Naive thymus-derived CD4-positive, alpha-beta T cell (primary cell): ENCODE data around the gene HERC6. TPM values are rescaled to one million over a fixed set of nuclear protein-coding genes. Genes with fewer than 3 reads are reported as not detected.

Experiments
- ATAC-seq: fragments of 150-1000 bp; cut with Tn5 transposase; 2 replicates; pipeline ENCODE4 v1.10.0; 2021; ENCODE audit warnings: mild to moderate bottlenecking, moderate library complexity
- CTCF ChIA-PET: fragments of 350-600 bp; sonication (Branson Sonifier 250); formaldehyde crosslinking; loops from one replicate; lab custom pipeline; 2021; ENCODE audit warnings: antibody characterized with exemption; lab: Charles Lee
- POLR2A ChIA-PET: fragments of 350-600 bp; sonication (Branson Sonifier 250); formaldehyde crosslinking; loops from one replicate; lab custom pipeline; 2021; ENCODE audit warnings: antibody characterized with exemption, inconsistent platforms; lab: Charles Lee
- DNase-seq, 9 donors: peaks; one replicate each; pipeline versions ENCODE4 v3.0.0 to v3.0.0-alpha.2; 2020 to 2022; ENCODE audit warnings: mixed read lengths in 1 of 9
- H3K27ac ChIP-seq: one replicate; pipeline ENCODE4 v1.7.0; 2013; ENCODE audit warnings: mild to moderate bottlenecking, low read depth, low read length, moderate library complexity
- H3K27me3 ChIP-seq, 2 donors: one replicate each; pipeline ENCODE4 v1.7.0; 2013; ENCODE audit warnings: low read length in 2 of 2, mild to moderate bottlenecking in 2 of 2, moderate library complexity in 2 of 2; ENCODE audit not compliant: control insufficient read depth in 2 of 2, insufficient read depth in 2 of 2
- H3K36me3 ChIP-seq, 3 experiments: 1 replicate in 2 of 3; 2 replicates in 1 of 3; pipeline ENCODE4 v1.7.0; 2013; ENCODE audit warnings: low read length in 3 of 3, mild to moderate bottlenecking in 3 of 3, moderate library complexity in 1 of 3; ENCODE audit not compliant: insufficient read depth in 3 of 3, control insufficient read depth in 2 of 3
- H3K4me1 ChIP-seq, 2 donors: one replicate each; pipeline ENCODE4 v1.7.0; 2013; ENCODE audit warnings: low read length in 2 of 2, mild to moderate bottlenecking in 2 of 2, moderate library complexity in 1 of 2; ENCODE audit not compliant: control insufficient read depth in 2 of 2, insufficient read depth in 2 of 2
- H3K4me3 ChIP-seq: 2 replicates; pipeline ENCODE4 v1.7.0; 2013; ENCODE audit warnings: mild to moderate bottlenecking, low read length
- H3K9me3 ChIP-seq, 3 experiments: 1 replicate in 2 of 3; 2 replicates in 1 of 3; pipeline ENCODE4 v1.7.0; 2013; ENCODE audit warnings: low read length in 3 of 3; ENCODE audit not compliant: control insufficient read depth in 2 of 3
- H3K27ac Mint-ChIP-seq, 9 donors: one replicate each; pipeline ENCODE4 v1.8.0; 2020 to 2022; ENCODE audit warnings: mixed read lengths in 9 of 9, mild to moderate bottlenecking in 8 of 9, moderate library complexity in 5 of 9, inconsistent platforms in 2 of 9
- H3K27me3 Mint-ChIP-seq, 5 donors: one replicate each; pipeline ENCODE4 v1.8.0; 2021 to 2022; ENCODE audit warnings: mixed read lengths in 5 of 5, mild to moderate bottlenecking in 1 of 5
- H3K36me3 Mint-ChIP-seq, 5 donors: one replicate each; pipeline ENCODE4 v1.8.0; 2020 to 2022; ENCODE audit warnings: mixed read lengths in 5 of 5, mild to moderate bottlenecking in 3 of 5, inconsistent platforms in 1 of 5
- H3K4me1 Mint-ChIP-seq, 7 donors: one replicate each; pipeline ENCODE4 v1.8.0; 2020 to 2022; ENCODE audit warnings: mixed read lengths in 7 of 7, mild to moderate bottlenecking in 3 of 7, inconsistent platforms in 1 of 7
- H3K4me3 Mint-ChIP-seq, 10 donors: one replicate each; pipeline ENCODE4 v1.8.0; 2020 to 2022; ENCODE audit warnings: mild to moderate bottlenecking in 10 of 10, mixed read lengths in 10 of 10, moderate library complexity in 6 of 10, inconsistent platforms in 2 of 10
- H3K9me3 Mint-ChIP-seq, 11 donors: one replicate each; pipeline ENCODE4 v1.8.0; 2020 to 2022; ENCODE audit warnings: mixed read lengths in 11 of 11, mild to moderate bottlenecking in 4 of 11, inconsistent platforms in 1 of 11, moderate library complexity in 1 of 11
- intact Hi-C, 2 donors: fragments of 100-400 bp; cut with micrococcal nuclease; formaldehyde crosslinking; loops; one replicate each; pipeline ENCODE4 v1.15.1; 2023
- polyA plus RNA-seq, 2 donors: library from polyadenylated mRNA; unstranded; fragments of 300-500 nt; fragmentation: Illumina TruSeq; gene quantifications; one replicate each; pipeline ENCODE4 v1.2.3, GENCODE V29; 2021
- total RNA-seq, 6 experiments: library from RNA in 5 of 6; stranded (reverse) in 5 of 6; gene quantifications; 1 replicate in 5 of 6; 2 replicates in 1 of 6; pipeline ENCODE4 v1.2.3 and lab custom pipeline; 2021 to 2026

Gene HERC6
- total and polyA plus RNA-seq, 7 experiments from 2014 or later = 12.6 to 43.5 (median 20.0) TPM

- Mint-ChIP-seq H3K36me3 (peaks cover 0 to 27% (median 0%) of the 10 kb centered on the region in 5 donors), H3K9me3 (peaks cover 0 to 4% (median 0%) of the 10 kb centered on the region in 11 donors), H3K4me1 (peaks cover 0 to 24% (median 0%) of the 10 kb centered on the region in 7 donors), H3K27me3 (no peaks in the 10 kb centered on the region), H3K27ac (no peak overlapping the region), H3K4me3 (no peak overlapping the region)
- intact Hi-C loops = no loop called here
- H3K36me3 ChIP-seq = no peaks in the 10 kb centered on the region
- H3K27ac ChIP-seq = no peak overlapping the region
- no peaks in the 10 kb centered on the region for H3K4me1 ChIP-seq
- H3K9me3 ChIP-seq = no peaks in the 10 kb centered on the region
- no peak overlapping the region for H3K4me3 ChIP-seq
- CTCF ChIA-PET = no interaction called here
- ATAC-seq (no peak), DNase-seq (no peak)
- POLR2A ChIA-PET = interaction anchor here (0.6 to 1.2 kb wide), 3 partner anchors 8 to 268 kb away, joined by 3 to 8 read pairs (median 3); partner anchors contain the start of gene HERC5
- H3K27me3 ChIP-seq = no peaks in the 10 kb centered on the region
These were observed 70.6 kb downstream of the HERC6 start for GRCh38 chr4:88449290-88449689.

GRCh38 chr4:88451205-88451604 lies 72.6 kb downstream of the HERC6 start:
- Histone ChIP-seq H3K27me3 (no peaks in the 10 kb centered on the region), H3K4me1 (peaks cover 0 to 6% of the 10 kb centered on the region in 2 donors), H3K36me3 (no peaks in the 10 kb centered on the region), H3K4me3 (no peak overlapping the region), H3K27ac (no peak overlapping the region), H3K9me3 (no peaks in the 10 kb centered on the region)
- ChIA-PET CTCF (no interaction called here), POLR2A (no interaction called here)
- peaks cover 0 to 20% (median 0%) of the 10 kb centered on the region in 5 donors for H3K36me3 Mint-ChIP-seq
- H3K4me3 Mint-ChIP-seq = no peak overlapping the region
- no peak for DNase-seq
- intact Hi-C loops = loop anchor here in 1 of 2 donors (10.0 kb wide), 2 partner anchors 844 to 1446 kb away; no protein-coding TSS in a partner anchor
- peaks cover 0 to 41% (median 8%) of the 10 kb centered on the region in 7 donors for H3K4me1 Mint-ChIP-seq
- ATAC-seq = no peak
- peaks cover 0 to 4% (median 0%) of the 10 kb centered on the region in 11 donors for H3K9me3 Mint-ChIP-seq
- H3K27ac Mint-ChIP-seq = no peak overlapping the region
- H3K27me3 Mint-ChIP-seq = no peaks in the 10 kb centered on the region

DNA sequence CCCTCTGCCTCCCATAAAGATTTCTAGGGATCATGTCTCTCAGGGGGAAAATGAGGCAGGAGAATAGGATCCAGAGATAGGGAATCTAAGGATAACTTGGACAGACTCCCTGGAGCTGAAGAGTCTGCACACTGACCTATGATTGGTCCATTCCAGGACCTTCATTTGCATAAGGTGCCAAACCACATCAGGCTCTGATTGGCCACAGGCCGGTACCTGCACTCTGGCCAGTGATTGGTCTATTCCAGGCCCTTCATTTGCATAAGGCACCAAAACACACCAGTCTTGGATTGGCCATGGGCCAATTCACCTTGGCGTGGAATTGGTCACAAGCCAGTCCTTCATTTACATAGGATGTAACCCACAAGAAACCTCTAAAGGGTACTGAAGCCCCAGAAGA lies 74.3 kb downstream of the HERC6 start:
- ChIA-PET CTCF (no interaction called here), POLR2A (no interaction called here)
- DNase-seq (no peak), ATAC-seq (no peak)
- intact Hi-C loops = loop anchor here in 1 of 2 donors (10.0 kb wide), 2 partner anchors 842 to 1448 kb away; no protein-coding TSS in a partner anchor
- no peak overlapping the region for H3K4me3 ChIP-seq
- Mint-ChIP-seq H3K4me3 (no peak overlapping the region), H3K9me3 (peaks cover 0 to 4% (median 0%) of the 10 kb centered on the region in 11 donors), H3K36me3 (peaks cover 0 to 23% (median 0%) of the 10 kb centered on the region in 5 donors), H3K27ac (no peak overlapping the region), H3K27me3 (no peaks in the 10 kb centered on the region), H3K4me1 (peaks cover 2 to 37% (median 17%) of the 10 kb centered on the region in 7 donors)
- H3K36me3 ChIP-seq = no peaks in the 10 kb centered on the region
- peaks cover 3 to 6% of the 10 kb centered on the region in 2 donors for H3K4me1 ChIP-seq
- no peak overlapping the region for H3K27ac ChIP-seq
- no peaks in the 10 kb centered on the region for H3K9me3 ChIP-seq
- H3K27me3 ChIP-seq = no peaks in the 10 kb centered on the region

- Histone ChIP-seq H3K27me3 (no peaks in the 10 kb centered on the region), H3K36me3 (no peaks in the 10 kb centered on the region), H3K4me1 (peaks cover 5 to 6% of the 10 kb centered on the region in 2 donors), H3K9me3 (no peaks in the 10 kb centered on the region), H3K27ac (peak within 1 kb of the TSS; percentile 72), H3K4me3 (peak within 1 kb of the TSS; percentile 100)
- Mint-ChIP-seq H3K4me1 (peaks cover 10 to 51% (median 37%) of the 10 kb centered on the region in 7 donors), H3K27ac (peak within 1 kb of the TSS; percentile 94 to 100 (median 99)), H3K4me3 (peak within 1 kb of the TSS; percentile 87 to 100 (median 98)), H3K27me3 (no peaks in the 10 kb centered on the region), H3K9me3 (peaks cover 0 to 4% (median 0%) of the 10 kb centered on the region in 11 donors), H3K36me3 (peaks cover 0 to 22% (median 0%) of the 10 kb centered on the region in 5 donors)
- ATAC-seq (peak; percentile 98), DNase-seq (peak; percentile 90 to 94 (median 92))
- POLR2A ChIA-PET = interaction anchor here (0.6 to 4.2 kb wide), 15 partner anchors 8 to 1238 kb away, joined by 3 to 54 read pairs (median 5); partner anchors contain the start of genes HERC6, PPM1K and PYURF
- intact Hi-C loops = loop anchor here (1.0 to 10.0 kb wide), 19 partner anchors 58 to 1519 kb away; partner anchors contain the start of genes HERC3 (in 2 of the 2), PPM1K (in 2 of the 2), PYURF (in 2 of the 2) and TIGD2 (in 2 of the 2)
- CTCF ChIA-PET = interaction anchor here (0.7 to 2.2 kb wide), 6 partner anchors 14 to 238 kb away, joined by 3 to 7 read pairs (median 4); partner anchors contain the start of genes HERC6 and PPM1K
These were observed 78.1 kb downstream of the HERC6 start, which contains the start of gene HERC5 for GRCh38 chr4:88456670-88457306. HERC5 (plus strand) TSS chr4:88457119; CDS start chr4:88457270, 151 bp downstream.

GRCh38 chr4:88457307-88458103 lies 78.9 kb downstream of the HERC6 start:
- Histone ChIP-seq H3K27me3 (no peaks in the 10 kb centered on the region), H3K9me3 (no peaks in the 10 kb centered on the region), H3K4me1 (peaks cover 5 to 6% of the 10 kb centered on the region in 2 donors), H3K36me3 (no peaks in the 10 kb centered on the region), H3K4me3 (peak overlapping the region; percentile 100), H3K27ac (peak overlapping the region; percentile 72)
- Mint-ChIP-seq H3K36me3 (peaks cover 0 to 29% (median 0%) of the 10 kb centered on the region in 5 donors), H3K27me3 (no peaks in the 10 kb centered on the region), H3K9me3 (peaks cover 0 to 4% (median 0%) of the 10 kb centered on the region in 11 donors), H3K4me3 (peak overlapping the region; percentile 87 to 100 (median 98)), H3K4me1 (peaks cover 10 to 59% (median 44%) of the 10 kb centered on the region in 7 donors), H3K27ac (peak overlapping the region; percentile 82 to 100 (median 95))
- intact Hi-C loops = loop anchor here (1.0 to 10.0 kb wide), 19 partner anchors 57 to 1520 kb away; partner anchors contain the start of genes HERC3 (in 2 of the 2), PPM1K (in 2 of the 2), PYURF (in 2 of the 2) and TIGD2 (in 2 of the 2)
- DNase-seq (peak in 1 of 9 donors; percentile 11), ATAC-seq (peak; percentile 67)
- CTCF ChIA-PET = interaction anchor here (0.8 to 1.4 kb wide), 4 partner anchors 60 to 238 kb away, joined by 3 to 5 read pairs (median 4); partner anchors contain the start of gene HERC6
- POLR2A ChIA-PET = interaction anchor here (0.6 to 4.2 kb wide), 12 partner anchors 8 to 663 kb away, joined by 3 to 54 read pairs (median 6); partner anchors contain the start of genes HERC6, PPM1K and PYURF
